ENCODE results near the gene AGXT.

AGXT gene

GRCh38 chr2:240886678-240887609, 18.3 kb downstream of the AGXT start:
- no peak for DNase-seq

DNA sequence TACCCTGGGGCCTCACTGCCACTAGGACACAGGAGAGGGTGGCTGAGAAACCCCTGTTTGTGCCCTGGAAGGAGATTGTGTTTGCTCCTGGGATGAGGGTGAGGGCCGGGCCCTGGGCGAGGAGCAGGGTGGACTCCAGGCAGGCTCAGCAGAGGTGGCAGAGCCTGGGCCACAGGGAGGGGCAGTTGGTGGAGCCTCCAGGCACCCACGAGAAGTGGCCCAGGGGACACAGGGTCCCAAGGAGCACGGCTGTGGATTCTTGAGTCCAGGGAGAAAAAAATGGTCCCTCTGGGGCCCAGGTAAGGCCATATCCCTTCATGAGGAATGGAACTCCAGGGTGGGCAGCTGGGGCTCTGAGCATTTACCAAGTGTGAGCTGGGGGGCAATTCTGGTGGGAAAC, 19.0 kb downstream of the AGXT start:
- no peak for DNase-seq

DNA sequence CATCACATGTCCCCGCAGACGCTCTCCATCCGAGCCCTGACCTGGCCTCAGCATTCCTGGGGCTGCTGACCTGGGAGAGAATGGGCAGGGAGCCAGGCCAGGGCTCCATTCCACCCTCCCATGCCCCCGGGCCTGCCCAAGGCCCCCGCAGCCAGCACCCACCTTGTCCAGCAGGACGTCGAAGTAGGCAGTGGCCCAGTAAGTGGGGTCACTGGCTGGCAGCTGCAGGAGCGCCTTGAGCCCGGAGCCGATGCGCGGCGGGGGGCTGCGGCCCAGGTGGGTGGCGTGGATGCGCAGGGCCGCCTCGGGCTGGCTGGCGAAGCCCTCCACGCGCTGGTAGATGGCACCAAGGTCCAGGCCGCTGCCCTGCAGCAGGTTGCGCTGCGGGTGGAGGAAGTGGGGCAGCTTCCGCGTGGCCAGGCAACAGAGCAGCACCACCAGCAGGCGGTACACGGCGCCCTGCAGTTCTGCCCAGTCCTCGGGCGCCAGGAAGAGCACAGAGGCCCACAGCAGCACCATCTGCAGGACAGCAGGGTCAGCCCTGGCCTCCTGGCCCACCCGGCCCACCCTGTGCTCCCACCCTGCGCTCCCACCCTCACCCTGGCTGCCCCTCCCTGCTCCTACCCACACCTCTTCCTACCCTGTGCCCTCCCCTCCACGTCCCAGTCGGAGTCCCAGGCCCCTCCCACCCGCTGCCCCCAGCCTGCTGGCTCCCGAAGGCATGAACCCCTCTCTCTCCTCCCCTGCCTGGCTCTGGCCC, 19.7 kb downstream of the AGXT start:
- no peak for DNase-seq

GRCh38 chr2:240888890-240889573, 20.4 kb downstream of the AGXT start:
- DNase-seq = no peak

DNA sequence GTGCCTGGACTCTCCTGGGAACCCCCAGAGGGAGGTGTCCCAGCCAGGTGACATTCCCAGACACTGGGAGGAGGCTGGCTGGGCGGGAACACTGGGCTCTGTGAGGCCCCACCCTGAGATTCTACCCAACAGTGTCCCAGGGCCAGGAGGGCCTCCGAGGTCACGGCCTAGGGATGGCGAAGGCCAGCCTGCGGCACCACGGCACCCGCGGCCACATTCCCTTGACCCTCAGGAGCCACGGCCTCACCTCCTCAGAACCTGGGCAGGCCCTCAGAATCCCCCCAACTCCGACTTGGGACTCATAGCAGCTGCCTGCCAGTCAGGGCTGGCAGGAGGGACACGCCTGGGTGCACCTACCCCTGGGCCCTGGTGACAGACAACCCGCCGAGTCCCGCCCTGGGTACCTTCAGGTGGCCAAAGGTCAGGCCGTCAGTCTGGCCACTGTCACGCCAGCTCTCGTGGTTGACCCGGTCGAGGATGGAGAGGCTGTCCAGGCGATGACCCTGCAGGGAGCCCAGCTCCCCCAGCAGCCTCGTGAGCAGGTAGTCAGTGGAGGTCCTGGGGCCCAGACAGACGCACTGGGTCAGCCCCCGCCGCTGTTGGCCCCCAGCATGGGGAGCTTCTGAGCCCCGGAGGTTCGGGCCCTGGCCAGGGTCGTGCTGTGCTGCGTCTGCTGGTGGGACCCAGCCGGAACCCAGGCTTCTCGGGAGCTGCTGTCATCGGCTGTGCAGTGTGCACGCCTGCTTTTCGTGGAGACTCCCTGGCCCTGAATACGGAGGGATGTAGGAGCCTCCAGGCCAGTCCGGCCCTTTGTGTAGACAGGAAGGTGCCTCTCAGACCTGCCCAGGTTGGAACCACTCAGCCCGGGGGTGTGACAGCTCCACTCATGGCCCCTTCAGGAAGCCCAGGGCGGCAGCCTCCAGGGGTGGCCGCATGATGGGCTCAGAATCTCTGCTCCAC, 21.3 kb downstream of the AGXT start:
- DNase-seq = no peak

DNA sequence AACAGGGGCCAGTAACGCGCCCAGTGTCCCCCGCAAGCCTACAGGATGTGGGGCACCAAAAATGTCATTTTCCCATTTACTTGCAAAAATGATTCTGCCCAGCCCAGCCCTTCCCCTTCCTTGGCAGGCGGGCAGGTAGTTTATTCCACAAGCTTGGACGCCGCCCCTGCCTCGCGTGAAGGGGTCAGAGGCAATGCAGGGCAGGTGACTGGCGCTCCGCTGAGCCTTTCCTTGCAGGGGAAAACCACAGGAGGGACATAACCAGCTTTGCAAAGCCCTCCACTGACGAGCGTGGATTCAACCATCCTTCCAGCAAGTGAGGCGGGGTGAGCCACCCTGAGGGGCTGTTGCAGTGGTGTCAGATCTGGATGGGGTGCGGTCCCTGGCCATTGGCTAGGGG, 22.1 kb downstream of the AGXT start:
- no peak for DNase-seq

GRCh38 chr2:240891492-240892340, 23.1 kb downstream of the AGXT start:
- no peak for DNase-seq

DNA sequence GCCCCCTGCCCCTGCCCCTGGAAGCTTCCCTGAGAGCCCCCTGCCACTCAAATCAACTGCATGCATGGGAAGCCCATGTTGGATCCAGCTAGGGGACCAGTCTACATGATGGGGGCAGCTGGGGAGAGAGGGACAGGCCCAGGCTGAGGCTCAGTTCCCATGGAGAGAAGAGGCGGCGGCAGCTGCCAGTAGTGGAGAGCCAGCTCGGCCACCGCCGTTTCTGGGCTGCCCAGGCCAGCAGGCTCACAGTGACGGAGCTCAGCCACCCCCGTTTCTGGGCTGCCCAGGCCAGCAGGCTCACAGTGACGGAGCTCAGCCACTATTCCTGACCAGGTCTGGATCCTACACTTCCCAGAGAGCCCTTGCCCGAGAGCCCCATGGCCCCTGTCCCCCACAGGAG, 23.7 kb downstream of the AGXT start:
- DNase-seq = no peak

DNA sequence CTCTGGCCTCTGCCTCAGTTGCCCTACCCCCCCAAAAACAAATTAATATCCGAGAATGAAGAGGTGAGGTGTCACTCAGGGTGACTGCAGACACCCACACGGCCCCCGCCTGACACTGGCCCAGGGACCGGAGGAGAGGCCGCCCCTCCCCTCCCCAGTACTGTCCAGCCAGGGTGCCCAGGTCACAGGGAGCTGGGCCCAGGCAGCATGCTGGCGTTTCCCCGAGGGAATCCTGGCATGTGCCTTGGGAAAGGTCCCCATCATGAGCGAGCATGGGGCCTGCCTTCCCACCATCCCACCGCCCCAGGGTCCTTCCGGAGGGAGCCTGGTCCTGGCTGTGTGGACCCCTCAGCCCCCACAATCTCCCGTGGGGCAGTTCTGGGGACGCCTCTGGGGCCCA, 24.3 kb downstream of the AGXT start:
- no peak for DNase-seq

- no peak for DNase-seq
Measured at GRCh38 chr2:240893363-240893844, 24.8 kb downstream of the AGXT start.

GRCh38 chr2:240894006-240894405, 25.4 kb downstream of the AGXT start:
- DNase-seq = no peak

DNA sequence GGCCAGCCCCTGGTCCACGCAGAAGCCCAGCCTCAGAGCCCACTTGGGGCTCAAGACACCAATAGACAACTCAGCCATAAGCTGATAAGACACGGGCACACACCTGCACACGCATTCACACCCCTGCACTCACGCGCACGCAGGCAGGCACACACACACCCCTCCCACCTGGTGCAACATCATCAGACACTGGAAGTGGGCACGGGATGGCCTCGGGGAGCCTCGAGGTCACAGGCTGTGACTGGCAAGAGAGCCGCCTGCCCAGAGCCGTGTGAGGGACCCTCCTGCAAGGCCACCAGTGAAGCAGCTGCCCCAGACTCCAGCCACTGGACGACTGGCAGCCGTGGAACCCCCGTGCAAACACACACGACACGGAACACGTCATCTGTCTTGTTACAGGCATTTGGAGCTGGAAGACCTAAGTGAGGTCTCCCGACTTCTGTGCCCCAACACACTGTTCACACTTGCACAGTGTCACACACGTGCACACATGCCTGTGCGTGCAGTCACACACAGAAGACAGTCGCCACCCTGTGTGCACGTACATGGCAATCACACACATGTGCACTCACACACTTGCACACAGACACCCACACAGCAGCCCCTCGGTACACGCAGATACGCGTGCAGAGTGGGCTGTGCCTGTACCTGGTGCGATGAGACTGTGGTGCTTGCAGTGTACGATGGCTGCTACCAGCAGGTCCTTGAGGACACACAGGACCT, 26.4 kb downstream of the AGXT start:
- no peak for DNase-seq

- no peak for DNase-seq
Measured at GRCh38 chr2:240895656-240896388, 27.2 kb downstream of the AGXT start, which contains the start of gene MAB21L4. TSS of gene MAB21L4 (minus strand) at chr2:240896156. CDS start at chr2:240895997, 159 bp downstream.

GRCh38 chr2:240896394-240896793, 27.8 kb downstream of the AGXT start:
- no peak for DNase-seq

- DNase-seq = peak; percentile 89
Measured at GRCh38 chr2:240896871-240897692, 28.5 kb downstream of the AGXT start.

DNA sequence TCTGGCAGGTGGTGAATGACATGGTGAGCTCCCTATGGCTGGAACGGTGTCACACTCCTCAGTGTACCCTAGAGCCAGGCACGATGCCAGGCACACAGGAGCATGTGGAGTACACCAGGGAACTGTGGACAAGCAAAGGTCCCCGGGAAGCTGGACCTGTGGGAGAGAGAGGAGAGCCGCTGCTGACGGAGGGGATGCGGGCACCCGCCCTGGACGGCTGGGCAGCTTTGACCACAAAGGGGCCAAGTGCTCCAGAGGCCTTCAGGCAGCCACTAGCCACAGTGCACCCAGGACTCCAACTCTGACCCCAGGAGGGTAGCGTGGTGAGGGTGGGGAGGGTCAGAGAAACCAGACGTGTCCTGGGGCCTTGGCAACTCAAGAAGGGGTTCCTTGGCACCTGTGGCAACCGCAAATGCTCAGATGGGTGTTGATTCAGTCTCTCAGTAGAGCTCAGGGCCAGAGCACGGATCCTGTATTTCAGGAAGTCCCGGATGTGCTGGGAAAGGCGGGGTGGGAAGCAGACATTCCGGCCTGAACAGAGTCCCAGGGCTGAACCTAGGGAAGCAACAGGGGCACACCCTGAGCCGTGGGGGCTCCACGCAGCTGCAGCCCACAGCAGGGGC, 29.6 kb downstream of the AGXT start:
- no peak for DNase-seq

- DNase-seq = no peak
Measured at GRCh38 chr2:240898731-240899467, 30.3 kb downstream of the AGXT start.

All from NCI-H1105 (cell line).